HepG2 (cell line): Measurements from ENCODE around the gene CDK17.

ENCODE experiments used
- CTCF ChIP-seq: sonication (generic); formaldehyde crosslinking; IDR thresholded peaks from 2 replicates; pipeline ENCODE4 v1.5.0; 2020; ENCODE audit warnings: mild to moderate bottlenecking, missing genetic modification reagents, moderate library complexity
- MYC ChIP-seq: sonication (generic); formaldehyde crosslinking; IDR thresholded peaks from 2 replicates; pipeline ENCODE4 v1.9.0; 2021; ENCODE audit warnings: missing genetic modification reagents, borderline replicate concordance
- PHF8 ChIP-seq: sonication (generic); formaldehyde crosslinking; IDR thresholded peaks from 2 replicates; pipeline ENCODE4 v1.5.0; 2020; ENCODE audit warnings: missing genetic modification reagents
- POGZ ChIP-seq: sonication (generic); formaldehyde crosslinking; IDR thresholded peaks from 2 replicates; pipeline ENCODE4 v1.4.0; 2020; ENCODE audit warnings: mild to moderate bottlenecking, missing genetic modification reagents
- TF ChIP-seq, protein P1 (sequence below): sonication (generic); formaldehyde crosslinking; conservative IDR thresholded peaks from 2 replicates; pipeline ENCODE4 v1.8.0; 2022; ENCODE audit warnings: low read depth, missing genetic modification reagents

GRCh38 chr12:96249196-96250118 is 150.8 kb downstream of the CDK17 start:
- TF ChIP-seq POGZ (CRISPR knock-in tag): no peak
- no peak for TF ChIP-seq PHF8 (CRISPR knock-in tag)
- no peak for TF ChIP-seq MYC (CRISPR knock-in tag)
- TF ChIP-seq CTCF: no peak
- TF ChIP-seq, protein P1, sequence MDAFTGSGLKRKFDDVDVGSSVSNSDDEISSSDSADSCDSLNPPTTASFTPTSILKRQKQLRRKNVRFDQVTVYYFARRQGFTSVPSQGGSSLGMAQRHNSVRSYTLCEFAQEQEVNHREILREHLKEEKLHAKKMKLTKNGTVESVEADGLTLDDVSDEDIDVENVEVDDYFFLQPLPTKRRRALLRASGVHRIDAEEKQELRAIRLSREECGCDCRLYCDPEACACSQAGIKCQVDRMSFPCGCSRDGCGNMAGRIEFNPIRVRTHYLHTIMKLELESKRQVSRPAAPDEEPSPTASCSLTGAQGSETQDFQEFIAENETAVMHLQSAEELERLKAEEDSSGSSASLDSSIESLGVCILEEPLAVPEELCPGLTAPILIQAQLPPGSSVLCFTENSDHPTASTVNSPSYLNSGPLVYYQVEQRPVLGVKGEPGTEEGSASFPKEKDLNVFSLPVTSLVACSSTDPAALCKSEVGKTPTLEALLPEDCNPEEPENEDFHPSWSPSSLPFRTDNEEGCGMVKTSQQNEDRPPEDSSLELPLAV (CRISPR knock-in tag): no peak
